Activated naive CD8-positive, alpha-beta T cell treated with anti-CD3 and anti-CD28 coated beads, Interleukin-2, amount 50 U/mL, for 24 hours (primary cell): ENCODE data around the gene ACOD1.

Source experiments
- ATAC-seq: fragments of 150-1000 bp; cut with Tn5 transposase; one replicate; pipeline ENCODE4 v1.10.0; 2021
- DNase-seq: peaks from one replicate; pipeline ENCODE4 v3.0.0; 2021
- H3K27ac Mint-ChIP-seq: one replicate; pipeline ENCODE4 v1.8.0; 2021; ENCODE audit warnings: mild to moderate bottlenecking, mixed read lengths
- H3K27me3 Mint-ChIP-seq: one replicate; pipeline ENCODE4 v1.8.0; 2021; ENCODE audit warnings: mixed read lengths
- H3K36me3 Mint-ChIP-seq: one replicate; pipeline ENCODE4 v1.8.0; 2021; ENCODE audit warnings: low read depth, mixed read lengths
- H3K4me1 Mint-ChIP-seq: one replicate; pipeline ENCODE4 v1.8.0; 2021; ENCODE audit warnings: mixed read lengths
- H3K4me3 Mint-ChIP-seq: one replicate; pipeline ENCODE4 v1.8.0; 2021; ENCODE audit warnings: mild to moderate bottlenecking, moderate library complexity, mixed read lengths
- H3K9me3 Mint-ChIP-seq: one replicate; pipeline ENCODE4 v1.8.0; 2021; ENCODE audit warnings: mixed read lengths

ACOD1 gene

DNA sequence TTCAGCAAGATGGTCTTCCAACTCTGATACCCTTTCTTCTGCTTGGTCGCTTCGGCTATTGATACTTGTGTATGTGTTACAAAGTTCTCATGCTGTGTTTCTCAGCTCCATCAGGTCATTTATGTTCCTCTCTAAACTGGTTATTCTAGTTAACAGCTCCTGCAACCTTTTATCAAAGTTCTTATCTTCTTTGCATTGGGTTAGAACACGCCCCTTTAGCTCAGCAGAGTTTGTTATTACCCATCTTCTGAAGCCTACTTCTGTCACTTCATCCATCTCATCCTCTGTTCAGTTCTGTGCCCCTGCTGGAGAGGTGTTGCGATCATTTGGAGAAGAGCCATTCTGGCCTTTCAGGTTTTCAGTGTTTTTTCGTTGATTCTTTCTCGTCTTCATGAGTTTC, 18.7 kb downstream of the ACOD1 start:
- Mint-ChIP-seq H3K27me3 (peaks cover 6% of the 10 kb centered on the region), H3K9me3 (no peaks in the 10 kb centered on the region), H3K36me3 (no peaks in the 10 kb centered on the region), H3K27ac (no peak overlapping the region), H3K4me3 (no peak overlapping the region), H3K4me1 (no peaks in the 10 kb centered on the region)
- DNase-seq (no peak), ATAC-seq (no peak)

DNA sequence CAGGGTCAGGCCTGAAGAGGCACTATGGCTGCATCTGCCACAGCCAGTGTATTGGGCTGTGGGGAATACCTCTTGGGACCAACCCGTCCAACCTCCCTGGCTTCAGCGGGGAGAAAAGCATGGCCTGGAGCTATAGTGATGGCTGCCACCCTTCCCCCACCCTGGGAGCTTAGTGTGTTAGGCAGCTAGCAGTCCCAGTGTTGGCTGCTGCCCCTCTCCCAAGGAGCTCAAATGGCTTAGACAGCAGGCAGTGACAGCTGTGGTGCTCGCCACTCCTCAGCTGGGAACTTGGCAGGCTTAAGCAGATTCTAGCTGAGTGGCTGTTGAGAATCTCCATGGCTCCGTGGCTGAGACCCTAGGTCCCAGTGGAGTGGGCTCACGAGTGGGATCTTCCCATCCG, 19.7 kb downstream of the ACOD1 start:
- H3K36me3 Mint-ChIP-seq = no peaks in the 10 kb centered on the region
- H3K9me3 Mint-ChIP-seq = no peaks in the 10 kb centered on the region
- ATAC-seq (no peak), DNase-seq (no peak)
- H3K27me3 Mint-ChIP-seq = peaks cover 11% of the 10 kb centered on the region
- H3K4me1 Mint-ChIP-seq = no peaks in the 10 kb centered on the region
- no peak overlapping the region for H3K4me3 Mint-ChIP-seq
- H3K27ac Mint-ChIP-seq = no peak overlapping the region

DNA sequence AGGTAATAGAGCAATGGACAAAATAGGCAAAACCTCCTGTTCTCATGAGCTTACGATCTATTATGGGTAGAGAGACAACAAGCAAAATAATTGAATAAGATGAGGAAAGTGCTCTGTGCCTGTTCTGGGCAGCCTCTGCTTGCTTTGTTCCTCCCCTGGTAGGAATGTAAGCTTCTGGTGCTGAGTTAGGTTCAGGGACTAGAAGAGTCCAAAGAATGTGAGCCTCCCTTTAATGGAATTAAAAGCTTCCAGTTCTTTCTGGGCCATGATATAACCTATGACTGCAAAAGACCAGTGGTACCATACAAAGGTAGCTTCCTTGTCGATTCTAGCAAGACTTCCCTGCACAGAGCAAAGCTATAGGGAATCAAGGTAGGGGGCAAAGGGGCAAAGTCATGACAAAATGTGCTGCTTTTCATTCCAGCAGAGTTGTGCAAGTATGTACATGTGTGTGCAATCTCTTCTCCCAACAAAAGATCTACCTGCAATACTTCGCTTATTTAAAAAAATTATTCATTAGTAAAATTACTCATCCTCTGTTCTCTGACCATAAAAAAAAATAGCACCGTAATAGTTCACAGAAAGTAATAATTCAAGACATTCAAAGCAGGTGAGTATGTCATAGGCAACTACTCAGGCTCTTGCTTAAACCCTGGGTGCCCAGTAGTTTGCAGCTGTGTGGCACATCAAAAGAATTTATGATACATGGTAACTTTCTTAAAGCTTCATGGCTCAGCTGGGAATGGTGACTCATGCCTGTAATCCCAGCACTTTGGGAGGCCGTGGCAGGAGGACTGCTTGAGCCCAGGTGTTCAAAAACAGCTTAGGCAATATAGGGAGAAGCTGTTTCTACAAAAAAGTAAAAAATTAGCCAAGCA, 21.4 kb downstream of the ACOD1 start:
- Mint-ChIP-seq H3K36me3 (no peaks in the 10 kb centered on the region), H3K27ac (no peak overlapping the region), H3K9me3 (no peaks in the 10 kb centered on the region), H3K4me3 (no peak overlapping the region), H3K27me3 (peaks cover 18% of the 10 kb centered on the region), H3K4me1 (peaks cover 2% of the 10 kb centered on the region)
- ATAC-seq (no peak), DNase-seq (no peak)

DNA sequence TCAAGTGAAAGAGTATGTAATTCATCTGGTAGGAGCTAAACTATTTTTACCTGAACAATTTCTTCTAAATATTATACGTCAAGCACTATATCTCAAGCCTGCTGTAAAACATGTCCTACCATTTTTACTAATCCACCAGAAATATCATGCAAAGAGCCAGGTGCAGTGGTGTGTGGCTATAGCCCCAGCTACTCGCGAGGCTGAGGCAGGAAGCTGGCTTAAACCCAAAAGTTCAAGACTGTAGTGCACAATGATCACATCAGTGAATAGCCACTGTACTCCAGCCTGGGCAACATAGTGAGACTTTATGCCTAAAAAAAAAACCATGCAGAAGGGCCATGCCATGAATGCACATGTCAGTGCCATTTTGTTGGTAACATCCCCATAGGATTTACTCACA, 22.9 kb downstream of the ACOD1 start:
- no peak for DNase-seq
- peaks cover 2% of the 10 kb centered on the region for H3K4me1 Mint-ChIP-seq
- H3K9me3 Mint-ChIP-seq = no peaks in the 10 kb centered on the region
- H3K4me3 Mint-ChIP-seq = no peak overlapping the region
- no peaks in the 10 kb centered on the region for H3K36me3 Mint-ChIP-seq
- H3K27me3 Mint-ChIP-seq = peaks cover 19% of the 10 kb centered on the region
- H3K27ac Mint-ChIP-seq = no peak overlapping the region
- no peak for ATAC-seq

DNA sequence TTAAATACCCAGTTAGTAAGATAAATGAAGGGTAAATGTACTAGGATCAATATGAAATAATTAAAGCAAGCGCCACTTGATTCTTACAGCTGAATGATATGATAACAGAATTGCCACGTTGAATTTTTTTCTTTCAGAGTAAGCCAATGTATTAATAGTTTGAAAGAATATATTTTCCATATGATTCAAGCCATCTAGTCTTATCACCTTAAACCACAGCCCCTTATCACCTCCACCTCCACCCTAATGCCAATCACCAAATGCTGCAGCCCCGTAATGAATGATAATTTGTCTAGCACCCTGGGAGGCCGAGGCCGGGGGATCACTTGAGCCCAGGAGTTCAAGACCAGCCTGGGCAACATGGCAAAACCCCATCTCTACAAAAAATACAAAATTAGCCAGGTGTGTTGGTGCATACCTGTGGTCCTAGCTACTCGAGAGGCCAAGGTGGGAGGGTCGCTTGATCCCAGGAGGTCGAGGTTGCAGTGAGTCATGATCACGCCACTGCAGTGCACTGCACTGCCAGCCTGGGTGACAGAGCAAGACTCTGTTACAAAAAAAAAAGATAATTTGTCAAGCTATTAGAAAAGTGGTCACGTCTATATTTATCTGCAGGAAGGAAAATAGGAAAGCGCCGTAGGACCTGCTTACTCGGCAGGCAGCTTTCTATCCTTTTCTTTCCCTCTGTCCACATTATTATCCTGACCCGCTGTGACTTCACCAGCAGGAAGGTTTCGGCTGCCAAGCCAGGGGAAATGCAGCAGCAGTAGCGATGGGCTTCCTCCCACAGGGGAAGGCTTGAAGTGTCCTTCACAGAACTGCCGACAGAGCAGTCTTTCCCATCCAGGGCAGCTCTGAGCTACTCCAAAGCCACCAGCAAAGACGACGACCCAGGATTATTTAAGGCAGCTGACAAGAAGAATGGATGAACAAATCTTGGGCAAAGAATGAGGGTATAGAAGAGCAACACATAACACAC, 23.8 kb downstream of the ACOD1 start:
- no peak overlapping the region for H3K4me3 Mint-ChIP-seq
- DNase-seq = no peak
- no peak for ATAC-seq
- no peak overlapping the region for H3K27ac Mint-ChIP-seq
- H3K27me3 Mint-ChIP-seq = peaks cover 19% of the 10 kb centered on the region
- H3K4me1 Mint-ChIP-seq = peaks cover 4% of the 10 kb centered on the region
- no peaks in the 10 kb centered on the region for H3K36me3 Mint-ChIP-seq
- H3K9me3 Mint-ChIP-seq = no peaks in the 10 kb centered on the region

DNA sequence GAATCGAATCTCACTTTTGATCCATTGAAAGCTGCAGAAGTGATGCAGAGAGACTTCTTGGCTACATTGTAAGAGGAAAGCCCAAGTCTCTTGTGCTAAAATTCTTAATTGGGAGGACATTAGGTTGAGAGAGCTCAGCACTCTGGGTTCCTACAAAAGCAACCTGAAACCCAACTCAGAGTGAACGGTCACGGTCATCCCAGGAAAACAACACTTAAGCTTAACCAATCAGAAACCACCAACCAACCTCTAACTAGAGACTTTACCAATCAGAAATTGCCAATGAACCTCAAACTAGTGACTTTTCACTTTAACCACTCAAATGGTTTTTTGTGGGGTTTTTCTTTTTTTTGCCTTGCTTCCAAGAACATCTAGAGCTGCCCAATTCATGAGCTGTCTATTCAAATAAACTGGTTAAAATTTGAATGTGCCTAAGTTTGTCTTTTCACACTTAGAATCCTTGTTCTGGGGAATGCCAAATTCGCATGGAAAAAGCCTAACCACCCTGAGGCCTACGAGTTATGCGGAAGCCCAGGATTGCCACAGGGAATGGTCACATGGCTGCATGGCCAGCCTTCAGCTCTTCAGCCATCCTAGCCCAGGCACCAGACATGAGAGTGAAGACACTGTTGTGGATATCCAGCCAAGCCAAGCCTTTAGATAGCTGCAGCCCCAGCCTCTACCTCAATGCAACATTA, 25.8 kb downstream of the ACOD1 start:
- H3K9me3 Mint-ChIP-seq = no peaks in the 10 kb centered on the region
- peaks cover 27% of the 10 kb centered on the region for H3K27me3 Mint-ChIP-seq
- DNase-seq = no peak
- H3K4me3 Mint-ChIP-seq = no peak overlapping the region
- H3K27ac Mint-ChIP-seq = no peak overlapping the region
- H3K36me3 Mint-ChIP-seq = no peaks in the 10 kb centered on the region
- no peak for ATAC-seq
- H3K4me1 Mint-ChIP-seq = peaks cover 4% of the 10 kb centered on the region

DNA sequence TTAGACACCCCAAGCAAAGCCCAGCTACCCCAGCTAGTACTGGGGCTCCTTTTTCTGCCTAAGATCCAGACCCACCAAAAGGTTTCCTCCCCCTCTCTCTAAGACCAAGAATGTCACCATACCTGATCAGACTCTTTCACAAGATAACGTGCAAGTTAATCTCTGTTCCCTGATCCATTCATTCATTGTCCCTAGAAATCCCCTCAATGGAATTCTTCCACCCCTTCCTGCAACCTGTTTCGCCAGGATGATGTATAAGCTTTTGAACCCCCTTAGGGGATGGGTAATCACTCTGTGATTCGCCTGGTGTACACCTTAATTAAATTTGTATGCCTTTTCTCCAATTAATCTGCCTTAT, 26.3 kb downstream of the ACOD1 start:
- ATAC-seq = no peak

DNA sequence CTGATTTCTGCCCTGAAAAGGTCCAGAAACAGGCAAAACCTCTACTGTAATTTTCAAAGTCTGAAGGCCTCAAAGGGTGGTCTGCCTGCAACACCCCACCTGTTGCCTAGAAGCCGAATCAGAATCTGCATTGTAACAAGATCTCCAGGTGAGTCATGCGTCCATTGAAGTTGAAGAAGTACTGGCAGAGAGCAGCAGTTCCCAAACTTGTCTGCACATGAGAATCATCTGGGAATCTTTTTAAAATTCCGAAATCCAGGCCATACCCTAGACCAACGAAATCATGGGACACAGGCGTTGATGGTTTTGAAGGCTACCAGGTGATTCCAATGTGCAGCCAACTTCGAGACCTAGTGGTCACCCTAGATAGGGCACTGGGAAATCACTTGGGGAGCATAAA, 27.6 kb downstream of the ACOD1 start:
- H3K4me3 Mint-ChIP-seq = no peak overlapping the region
- ATAC-seq (no peak), DNase-seq (no peak)
- no peaks in the 10 kb centered on the region for H3K36me3 Mint-ChIP-seq
- H3K4me1 Mint-ChIP-seq = peaks cover 5% of the 10 kb centered on the region
- peaks cover 30% of the 10 kb centered on the region for H3K27me3 Mint-ChIP-seq
- H3K27ac Mint-ChIP-seq = no peak overlapping the region
- no peaks in the 10 kb centered on the region for H3K9me3 Mint-ChIP-seq

More for the DNA sequence above, 26.3 kb downstream of the ACOD1 start:
- peaks cover 26% of the 10 kb centered on the region for H3K27me3 Mint-ChIP-seq
- peaks cover 4% of the 10 kb centered on the region for H3K4me1 Mint-ChIP-seq
- DNase-seq = no peak
- H3K4me3 Mint-ChIP-seq = no peak overlapping the region
- no peaks in the 10 kb centered on the region for H3K36me3 Mint-ChIP-seq
- no peaks in the 10 kb centered on the region for H3K9me3 Mint-ChIP-seq
- H3K27ac Mint-ChIP-seq = no peak overlapping the region

DNA sequence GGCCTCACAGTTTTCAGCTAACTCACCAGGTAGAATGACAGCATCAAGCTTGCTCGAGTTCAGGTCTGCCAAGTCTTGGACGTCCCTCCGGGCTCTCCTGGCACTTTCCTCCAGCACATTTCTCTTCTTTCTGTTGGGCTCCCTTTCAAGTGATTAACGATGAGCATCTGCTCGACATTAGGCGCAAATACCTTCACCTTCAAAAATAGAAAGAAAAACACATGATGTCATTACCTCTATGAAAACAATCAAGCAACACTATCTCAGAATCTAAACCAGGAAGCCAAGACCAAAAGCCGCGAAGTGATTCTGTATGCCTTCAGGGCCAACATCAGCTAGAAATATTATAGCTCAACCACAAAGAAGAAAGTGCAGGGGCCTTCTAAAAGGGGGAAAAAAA, 28.2 kb downstream of the ACOD1 start:
- Mint-ChIP-seq H3K27ac (no peak overlapping the region), H3K36me3 (no peaks in the 10 kb centered on the region), H3K27me3 (peaks cover 34% of the 10 kb centered on the region), H3K4me3 (no peak overlapping the region), H3K4me1 (peaks cover 5% of the 10 kb centered on the region), H3K9me3 (no peaks in the 10 kb centered on the region)
- no peak for DNase-seq
- no peak for ATAC-seq

DNA sequence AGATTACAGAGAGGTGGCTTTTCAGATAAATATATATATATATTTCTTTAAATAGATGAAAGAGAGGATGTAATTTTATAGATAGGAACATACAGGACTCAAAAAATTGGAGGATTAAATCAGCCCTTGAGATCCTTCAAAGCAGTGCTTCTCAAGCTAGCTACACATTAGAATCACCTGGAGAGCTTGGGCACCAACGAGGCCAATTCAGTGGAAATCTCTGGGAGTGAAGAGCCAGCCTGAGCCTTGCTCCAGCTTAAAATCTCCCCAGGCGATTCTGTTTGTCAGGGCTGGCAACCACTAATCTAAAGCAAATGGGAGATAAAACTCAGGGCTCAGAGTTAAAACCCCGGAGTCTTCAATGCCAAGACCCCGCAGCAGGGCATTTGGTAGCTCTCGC, 28.6 kb downstream of the ACOD1 start:
- no peaks in the 10 kb centered on the region for H3K36me3 Mint-ChIP-seq
- peaks cover 5% of the 10 kb centered on the region for H3K4me1 Mint-ChIP-seq
- no peak overlapping the region for H3K27ac Mint-ChIP-seq
- H3K27me3 Mint-ChIP-seq = peaks cover 36% of the 10 kb centered on the region
- DNase-seq (no peak), ATAC-seq (no peak)
- no peak overlapping the region for H3K4me3 Mint-ChIP-seq
- H3K9me3 Mint-ChIP-seq = no peaks in the 10 kb centered on the region

DNA sequence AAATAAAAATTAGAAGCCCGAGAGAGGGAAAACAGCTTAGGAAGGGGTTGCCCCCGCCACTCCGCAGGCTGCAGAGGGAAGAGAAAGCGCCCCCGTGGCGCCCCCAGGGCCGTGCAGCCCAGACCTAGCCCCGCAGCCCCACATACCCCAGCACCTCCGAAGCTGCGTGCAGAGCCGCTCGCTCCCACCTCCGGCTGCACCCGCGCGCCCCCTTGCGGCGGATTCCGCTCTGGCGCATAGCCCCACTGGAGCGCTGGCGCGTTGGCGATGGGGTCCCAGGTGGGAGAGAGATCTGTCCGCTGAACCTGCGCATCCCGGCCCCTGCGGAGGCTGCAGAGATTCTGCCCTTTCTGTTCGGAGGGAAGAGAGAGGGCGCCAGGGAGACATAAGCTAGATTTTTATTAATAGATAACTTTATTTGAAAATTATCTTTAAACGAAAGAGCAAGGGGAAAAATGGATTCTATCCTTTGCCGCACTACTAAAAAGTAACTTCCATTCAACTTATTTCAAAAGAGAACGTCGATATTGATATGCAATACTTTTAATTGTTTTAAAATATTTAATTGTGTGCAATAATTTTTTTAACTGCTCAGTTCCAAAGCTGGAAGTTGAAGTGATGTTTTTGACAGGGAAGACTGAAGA, 31.9 kb downstream of the ACOD1 start:
- DNase-seq (peak; percentile 96), ATAC-seq (peak; percentile 99)
- Mint-ChIP-seq H3K27ac (no peak overlapping the region), H3K9me3 (no peaks in the 10 kb centered on the region), H3K4me3 (no peak overlapping the region), H3K27me3 (peaks cover 27% of the 10 kb centered on the region), H3K4me1 (peaks cover 4% of the 10 kb centered on the region), H3K36me3 (no peaks in the 10 kb centered on the region)

DNA sequence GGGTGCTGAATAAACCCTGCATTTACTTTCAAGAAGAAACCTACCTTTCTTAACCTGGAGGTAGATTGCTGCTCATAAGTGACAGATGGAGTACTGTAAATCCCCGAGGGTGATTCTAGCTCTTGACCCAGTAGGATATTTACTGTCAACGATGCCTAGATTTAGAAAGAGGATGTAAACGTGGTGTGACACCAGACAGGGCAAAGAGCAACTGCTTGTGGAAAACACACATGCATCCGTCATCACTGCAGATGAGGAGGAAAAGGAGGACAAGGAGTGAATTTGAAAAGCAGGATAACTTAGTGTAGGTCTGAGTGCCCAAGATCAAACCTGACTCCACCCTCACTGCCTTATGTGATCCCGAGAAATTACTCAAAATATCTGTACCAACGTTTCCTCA, 33.8 kb downstream of the ACOD1 start:
- no peak overlapping the region for H3K4me3 Mint-ChIP-seq
- peaks cover 2% of the 10 kb centered on the region for H3K4me1 Mint-ChIP-seq
- H3K36me3 Mint-ChIP-seq = no peaks in the 10 kb centered on the region
- no peaks in the 10 kb centered on the region for H3K9me3 Mint-ChIP-seq
- DNase-seq (no peak), ATAC-seq (no peak)
- H3K27me3 Mint-ChIP-seq = peaks cover 32% of the 10 kb centered on the region
- no peak overlapping the region for H3K27ac Mint-ChIP-seq

DNA sequence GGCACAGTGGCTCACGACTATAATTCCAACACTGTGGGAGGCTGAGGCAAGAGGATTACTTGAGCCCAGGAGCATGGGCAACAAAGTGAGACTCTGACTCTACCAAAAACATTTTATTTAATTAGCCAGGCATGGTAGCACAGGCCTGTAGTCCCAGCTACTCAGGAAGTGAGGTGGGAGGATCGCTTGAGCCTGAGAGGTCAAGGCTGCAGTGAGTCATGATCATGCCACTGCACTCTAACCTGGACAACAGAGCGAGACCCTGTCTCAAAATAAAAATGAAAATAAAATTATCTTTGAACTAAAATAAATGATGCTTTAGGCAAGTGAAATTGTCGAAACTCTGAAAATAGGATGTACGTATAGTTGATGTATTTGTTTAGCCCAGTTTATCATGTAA, 35.4 kb downstream of the ACOD1 start:
- Mint-ChIP-seq H3K36me3 (no peaks in the 10 kb centered on the region), H3K27me3 (peaks cover 32% of the 10 kb centered on the region), H3K4me3 (no peak overlapping the region), H3K9me3 (no peaks in the 10 kb centered on the region), H3K4me1 (peaks cover 2% of the 10 kb centered on the region), H3K27ac (no peak overlapping the region)
- ATAC-seq (no peak), DNase-seq (no peak)

DNA sequence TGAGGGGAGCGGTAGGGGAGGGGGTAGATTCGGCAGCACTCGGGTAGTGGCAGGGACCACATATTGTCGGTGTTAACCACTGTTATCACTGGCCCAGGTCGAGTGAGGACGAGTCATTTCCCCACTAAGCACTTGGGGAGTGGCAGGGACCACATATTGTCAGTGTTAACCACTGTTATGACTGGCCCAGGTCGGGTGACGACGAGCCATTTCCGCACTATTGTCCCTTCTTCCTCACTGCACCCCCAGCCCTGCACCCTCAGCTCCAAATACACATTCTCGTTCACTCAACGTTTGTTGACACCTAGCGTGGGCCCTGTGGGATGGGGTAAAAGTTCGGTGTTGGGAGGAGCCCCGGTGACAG, 43.1 kb downstream of the ACOD1 start:
- peak; percentile 87 for ATAC-seq
- peaks cover 12% of the 10 kb centered on the region for H3K36me3 Mint-ChIP-seq

More for the DNA sequence above, 43.1 kb downstream of the ACOD1 start:
- H3K27ac Mint-ChIP-seq = peak overlapping the region; percentile 93
- H3K9me3 Mint-ChIP-seq = no peaks in the 10 kb centered on the region
- H3K4me3 Mint-ChIP-seq = peak overlapping the region; percentile 95
- peaks cover 38% of the 10 kb centered on the region for H3K4me1 Mint-ChIP-seq
- H3K27me3 Mint-ChIP-seq = peaks cover 9% of the 10 kb centered on the region
- DNase-seq = peak; percentile 68
